GM19395 (cell line): ENCODE results near the gene TANK.
"Not testable (repeated sequence)": the region's sequence is repeated elsewhere in the genome, so short reads cannot be mapped to it uniquely, and the experiment has no call there.

Source experiments
- ATAC-seq: cut with Tn5 transposase; IDR thresholded peaks from one replicate; pipeline ENCODE4 v1.9.1; 2021; ENCODE audit warnings: mild to moderate bottlenecking, moderate library complexity; ENCODE audit not compliant: unreplicated experiment

The TANK gene

GRCh38 chr2:161257123-161257952 lies 97.1 kb downstream of the TANK start:
- ATAC-seq, result no peak

GRCh38 chr2:161265874-161266273 lies 105.6 kb downstream of the TANK start:
- no peak for ATAC-seq

- ATAC-seq, result no peak
These were observed 108.9 kb downstream of the TANK start for GRCh38 chr2:161269111-161269510.

- peak; percentile 92 for ATAC-seq
These were observed 113.0 kb downstream of the TANK start for GRCh38 chr2:161273038-161273760.

GRCh38 chr2:161278564-161279229 lies 118.5 kb downstream of the TANK start:
- ATAC-seq, result not testable (repeated sequence)

GRCh38 chr2:161279230-161279815 lies 119.1 kb downstream of the TANK start:
- ATAC-seq, result not testable (repeated sequence)

- ATAC-seq, result not testable (repeated sequence)
These were observed 120.7 kb downstream of the TANK start for GRCh38 chr2:161280906-161281323.

GRCh38 chr2:161281615-161282310 lies 121.5 kb downstream of the TANK start:
- ATAC-seq, result not testable (repeated sequence)

- not testable (repeated sequence) for ATAC-seq
These were observed 122.0 kb downstream of the TANK start for GRCh38 chr2:161282311-161282644.

GRCh38 chr2:161283926-161284325 lies 123.7 kb downstream of the TANK start:
- no peak for ATAC-seq
